ENCODE measurements around the gene TCOF1.

DNA sequence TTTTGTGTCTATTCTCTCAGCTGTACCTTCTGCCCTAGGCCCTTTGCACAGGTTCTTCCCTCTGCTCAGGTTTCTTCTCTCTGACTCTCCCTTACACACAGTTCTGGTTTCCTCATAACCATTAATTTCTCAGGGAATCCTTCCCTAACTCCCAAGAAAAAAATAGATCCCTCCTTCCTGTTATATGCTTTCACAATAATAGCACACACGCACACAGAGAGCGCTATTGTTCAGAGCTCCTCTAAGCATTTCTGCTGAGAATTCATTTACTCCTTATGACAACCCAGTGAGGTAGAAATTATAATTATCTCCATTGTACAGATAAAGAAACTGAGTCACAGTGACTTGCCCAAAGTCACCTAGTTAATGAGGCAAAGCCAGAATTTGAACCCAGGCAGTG lies 1.7 kb upstream of the TCOF1 start:
- TF ChIP-seq, protein P1, sequence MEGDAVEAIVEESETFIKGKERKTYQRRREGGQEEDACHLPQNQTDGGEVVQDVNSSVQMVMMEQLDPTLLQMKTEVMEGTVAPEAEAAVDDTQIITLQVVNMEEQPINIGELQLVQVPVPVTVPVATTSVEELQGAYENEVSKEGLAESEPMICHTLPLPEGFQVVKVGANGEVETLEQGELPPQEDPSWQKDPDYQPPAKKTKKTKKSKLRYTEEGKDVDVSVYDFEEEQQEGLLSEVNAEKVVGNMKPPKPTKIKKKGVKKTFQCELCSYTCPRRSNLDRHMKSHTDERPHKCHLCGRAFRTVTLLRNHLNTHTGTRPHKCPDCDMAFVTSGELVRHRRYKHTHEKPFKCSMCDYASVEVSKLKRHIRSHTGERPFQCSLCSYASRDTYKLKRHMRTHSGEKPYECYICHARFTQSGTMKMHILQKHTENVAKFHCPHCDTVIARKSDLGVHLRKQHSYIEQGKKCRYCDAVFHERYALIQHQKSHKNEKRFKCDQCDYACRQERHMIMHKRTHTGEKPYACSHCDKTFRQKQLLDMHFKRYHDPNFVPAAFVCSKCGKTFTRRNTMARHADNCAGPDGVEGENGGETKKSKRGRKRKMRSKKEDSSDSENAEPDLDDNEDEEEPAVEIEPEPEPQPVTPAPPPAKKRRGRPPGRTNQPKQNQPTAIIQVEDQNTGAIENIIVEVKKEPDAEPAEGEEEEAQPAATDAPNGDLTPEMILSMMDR (IDR thresholded peaks at IDR 0.05) = no peak
- no peak for TF ChIP-seq POLR2A (IDR thresholded peaks at IDR 0.05)
